Activated CD8-positive, alpha-beta memory T cell treated with anti-CD3 and anti-CD28 coated beads for 1 hour (primary cell): ENCODE data around the gene GRIK4.

Experiments
- DNase-seq, 2 donors: peaks; one replicate each; pipeline ENCODE4 v3.0.0-alpha.2; 2020; ENCODE audit warnings: low read depth in 1 of 2; ENCODE audit errors: extremely low read depth in 1 of 2

The GRIK4 gene

DNA sequence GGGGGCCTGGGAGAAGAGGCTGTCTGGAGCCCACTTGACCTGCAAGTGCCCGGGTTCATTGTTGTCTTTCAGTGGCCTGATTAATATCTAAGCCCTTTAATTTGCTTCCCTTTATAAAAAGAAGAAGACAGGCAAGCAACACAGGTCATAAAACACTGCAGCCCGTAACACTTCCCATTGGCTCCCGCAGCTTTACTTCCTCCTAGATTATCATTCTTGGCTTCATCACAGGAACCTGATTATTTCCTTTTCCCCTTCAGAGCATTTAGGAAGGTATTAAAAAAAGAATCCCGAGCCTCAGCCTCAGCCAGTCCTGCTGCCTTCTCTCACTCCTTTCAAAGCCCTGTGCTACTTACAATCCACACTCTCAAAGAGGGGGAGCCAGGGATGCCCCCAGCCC lies 183.2 kb downstream of the GRIK4 start:
- no peak for DNase-seq

DNA sequence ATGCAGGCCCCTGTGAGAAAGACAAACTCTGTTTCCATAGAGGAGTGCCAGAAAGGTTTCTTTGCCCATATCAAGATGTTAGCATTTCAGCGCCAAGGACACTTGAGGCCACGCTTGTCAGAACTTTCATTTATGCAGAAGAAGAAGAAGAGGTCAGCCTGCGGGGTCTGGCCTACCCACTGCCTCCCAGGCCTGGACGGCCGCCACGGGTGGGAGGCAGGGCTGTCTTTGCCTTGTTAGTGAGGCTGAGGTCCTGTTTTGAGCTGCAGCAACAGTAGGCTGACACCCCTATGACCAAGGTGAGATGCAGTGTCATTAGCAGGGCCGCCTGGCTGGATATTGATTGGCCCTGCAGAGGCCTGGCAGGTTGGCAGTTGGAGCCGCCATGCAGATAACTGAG lies 183.9 kb downstream of the GRIK4 start:
- no peak for DNase-seq

DNA sequence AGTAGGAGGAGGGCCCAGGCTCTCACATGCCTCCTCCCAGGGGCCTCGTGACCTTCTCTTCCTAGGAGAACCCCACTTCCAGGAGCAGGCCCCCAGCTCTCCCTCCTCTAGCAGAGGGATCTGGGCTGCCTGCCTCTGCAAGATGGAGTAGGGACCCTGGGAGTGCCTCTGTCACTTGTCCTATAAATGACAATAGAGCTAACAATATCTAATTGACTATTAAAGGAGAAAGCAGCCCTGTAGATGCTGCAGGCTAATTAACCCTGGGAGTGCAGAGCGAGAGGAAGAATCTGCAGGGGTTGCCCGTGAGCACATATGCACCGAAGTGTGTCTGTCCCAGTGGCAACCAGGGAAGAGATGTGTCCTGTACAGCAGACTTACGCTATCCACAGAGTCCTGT lies 184.4 kb downstream of the GRIK4 start:
- no peak for DNase-seq

DNA sequence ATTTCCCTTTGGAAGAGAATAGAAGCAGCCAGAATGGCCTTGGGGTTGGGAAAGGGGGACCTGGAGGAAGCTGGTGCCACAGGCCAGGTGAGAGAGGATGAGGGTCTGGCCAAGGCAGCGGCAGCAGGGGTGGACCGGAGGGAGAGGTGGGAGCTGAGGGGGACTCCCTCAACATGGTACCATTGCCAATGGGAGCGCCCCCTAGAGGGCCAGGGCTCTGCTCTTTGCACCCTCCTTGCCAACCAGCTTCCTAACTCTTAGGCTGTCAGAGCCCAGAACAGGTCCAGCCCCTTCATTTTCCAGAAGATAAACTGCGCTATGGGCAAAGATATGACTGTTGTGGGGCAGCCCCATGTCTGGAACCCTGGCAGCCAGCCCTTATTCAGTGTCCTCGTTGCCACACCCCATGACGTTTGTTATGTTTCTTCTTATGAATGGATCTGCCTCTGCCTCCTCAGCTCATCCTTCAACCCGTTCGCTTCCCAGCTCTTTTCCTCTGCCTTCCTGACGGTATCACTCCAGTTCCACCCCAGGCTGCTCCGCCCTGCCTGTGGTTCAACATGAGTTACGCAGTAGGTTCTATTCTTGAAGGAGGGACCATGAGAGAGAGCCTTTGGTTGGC lies 185.2 kb downstream of the GRIK4 start:
- no peak for DNase-seq

DNA sequence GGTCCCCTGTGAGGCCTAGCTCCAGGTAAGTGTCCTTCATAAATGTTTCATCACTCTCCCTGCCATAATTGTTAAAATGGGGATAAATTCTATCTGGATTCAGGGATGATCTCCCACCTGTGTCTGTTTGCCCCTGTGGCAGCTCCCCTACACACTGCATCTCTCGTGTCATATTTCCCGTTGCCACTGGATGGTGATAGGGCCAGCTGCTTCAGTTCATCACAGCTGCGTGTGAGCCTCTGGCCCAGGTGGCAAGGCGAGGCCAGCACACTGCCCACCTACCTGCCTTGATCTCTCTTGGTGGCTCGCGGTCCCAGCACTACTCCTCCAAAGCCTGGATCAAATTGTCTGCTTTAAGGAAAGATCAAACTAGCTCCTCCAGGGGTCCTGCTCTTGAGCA lies 187.4 kb downstream of the GRIK4 start:
- DNase-seq, result no peak

DNA sequence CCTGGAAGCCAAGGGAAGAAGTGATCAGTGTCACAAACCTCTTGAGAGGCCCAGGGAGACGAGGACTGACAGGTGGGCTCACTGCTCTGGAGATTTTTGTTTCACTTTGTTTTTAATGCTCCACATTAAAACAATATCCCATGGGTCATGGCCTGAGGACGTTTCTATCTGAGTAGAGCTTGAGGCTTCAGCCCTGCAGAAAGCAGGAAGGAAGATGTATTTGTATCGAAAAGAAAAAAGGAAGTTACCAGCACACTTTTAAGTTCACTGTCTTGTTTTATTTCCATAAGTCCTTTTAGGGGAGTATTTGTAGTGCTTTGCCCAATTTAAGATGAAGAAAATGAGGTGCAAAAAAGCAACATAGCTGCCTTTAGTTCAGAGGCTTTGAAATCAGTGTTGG lies 191.1 kb downstream of the GRIK4 start:
- DNase-seq, result no peak

DNA sequence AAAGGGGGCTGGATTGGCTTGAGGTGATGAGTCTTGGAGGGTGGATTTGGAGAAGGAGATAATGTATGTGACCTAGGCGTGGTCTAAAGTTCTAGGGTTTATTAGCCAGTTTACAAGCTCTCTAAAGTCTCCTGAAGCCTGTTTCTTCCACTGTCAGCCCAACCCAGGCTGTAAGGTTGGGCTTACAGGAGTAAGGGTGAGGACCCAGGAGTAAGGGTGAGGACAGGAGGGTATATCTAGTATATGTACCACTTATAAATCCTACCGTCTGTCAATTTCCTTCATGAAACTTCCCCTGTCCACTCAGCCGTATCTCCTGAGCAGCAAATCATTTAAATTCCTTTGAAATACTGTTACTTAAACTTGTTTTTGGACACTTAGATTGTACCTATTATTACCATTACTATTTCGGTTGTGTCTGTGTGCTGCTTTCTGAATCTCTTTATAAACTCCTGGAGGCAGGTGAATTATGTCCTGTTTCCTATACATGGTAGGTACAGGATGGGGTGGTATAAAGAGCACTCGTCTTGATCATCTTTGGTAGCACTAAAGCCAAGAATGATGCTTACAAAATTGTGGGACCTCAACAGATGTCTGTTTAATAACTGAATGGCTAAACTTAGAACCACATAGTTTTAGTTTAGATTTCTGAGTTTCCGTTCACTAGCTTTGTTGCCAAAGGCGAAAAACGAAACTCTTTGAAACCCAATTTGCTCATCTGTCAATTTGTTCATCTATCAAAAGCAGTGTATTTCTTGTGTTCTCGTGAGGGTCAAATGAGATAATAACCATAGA lies 192.0 kb downstream of the GRIK4 start:
- no peak for DNase-seq

DNA sequence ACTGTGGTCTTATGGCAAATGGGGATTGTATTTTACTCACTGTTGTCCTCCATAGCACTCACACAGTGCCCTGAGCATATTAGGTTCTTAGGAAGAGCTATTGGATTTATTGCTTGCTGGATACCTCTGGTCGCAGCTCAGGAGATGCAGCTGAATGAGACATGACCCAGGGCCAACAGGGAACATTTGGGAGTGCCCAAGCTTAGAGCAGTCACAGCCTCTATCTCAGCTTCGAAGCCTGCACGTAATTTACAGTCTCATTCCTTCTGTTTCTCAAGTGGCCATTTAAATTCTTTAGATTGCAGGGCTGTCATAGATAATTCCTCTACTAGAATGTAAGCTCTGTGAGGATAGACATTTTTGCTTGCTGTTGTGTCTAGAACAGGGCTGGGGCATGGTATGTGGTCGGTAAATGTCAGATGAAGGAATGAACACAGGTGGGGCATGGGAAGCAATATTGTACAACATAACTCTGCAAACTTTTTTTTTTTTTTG lies 192.8 kb downstream of the GRIK4 start:
- DNase-seq, result no peak

DNA sequence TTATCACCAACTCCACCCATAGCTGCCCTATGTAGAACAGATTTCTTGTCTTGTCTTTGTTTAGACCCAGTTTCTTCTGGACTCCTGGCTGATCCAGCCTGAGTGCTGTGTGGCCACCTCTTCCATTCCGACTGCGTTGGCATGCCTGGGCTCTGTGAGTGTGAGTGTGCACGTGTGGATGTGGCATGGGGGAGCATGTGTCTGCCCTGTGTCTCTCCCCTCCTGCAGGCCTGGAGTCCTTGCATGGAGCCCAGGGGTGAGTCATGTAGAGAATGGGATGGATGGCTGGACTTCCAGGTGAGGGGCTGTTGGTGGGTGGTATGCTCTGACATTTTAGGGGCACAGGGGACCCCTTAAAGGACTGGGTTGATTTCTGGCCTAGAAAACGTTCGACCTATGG lies 194.7 kb downstream of the GRIK4 start:
- no peak for DNase-seq

DNA sequence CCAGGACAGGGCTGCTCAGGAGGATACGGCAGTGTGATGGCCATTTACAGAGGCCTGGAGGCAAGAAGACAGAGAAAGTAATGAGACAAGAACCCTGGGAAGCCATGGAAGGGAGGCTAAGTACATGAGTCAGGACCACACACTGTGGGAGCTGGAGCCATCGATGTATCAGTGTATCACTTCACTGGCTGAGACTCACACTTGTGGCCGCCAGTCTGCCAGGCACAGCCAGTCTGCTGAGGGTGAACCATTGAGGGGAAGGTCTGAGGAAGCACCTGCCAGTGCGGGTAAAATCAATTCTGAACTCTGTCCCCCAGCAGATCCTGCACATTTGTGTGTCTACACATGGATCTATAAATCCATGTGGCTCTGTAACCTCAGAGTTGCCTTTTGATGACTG lies 195.6 kb downstream of the GRIK4 start:
- no peak for DNase-seq

DNA sequence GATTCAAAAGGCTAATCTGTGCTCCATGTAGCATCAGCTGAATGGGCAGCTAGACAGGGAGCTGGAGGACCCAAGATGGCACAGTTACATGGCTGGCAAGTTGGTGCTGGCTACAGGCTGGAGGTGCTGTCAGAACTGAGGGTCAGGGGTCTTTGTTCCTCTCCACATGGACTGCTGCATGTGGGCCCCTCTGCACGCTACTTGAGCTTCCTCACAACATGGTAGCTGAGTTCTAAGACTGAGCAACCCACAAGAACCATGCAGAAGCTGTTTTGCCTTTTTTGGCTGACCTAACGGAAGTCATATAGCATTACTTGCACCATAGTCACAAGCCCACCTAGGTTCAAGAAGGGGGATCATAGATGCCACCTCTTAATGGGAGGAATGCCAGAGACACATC lies 196.1 kb downstream of the GRIK4 start:
- no peak for DNase-seq

DNA sequence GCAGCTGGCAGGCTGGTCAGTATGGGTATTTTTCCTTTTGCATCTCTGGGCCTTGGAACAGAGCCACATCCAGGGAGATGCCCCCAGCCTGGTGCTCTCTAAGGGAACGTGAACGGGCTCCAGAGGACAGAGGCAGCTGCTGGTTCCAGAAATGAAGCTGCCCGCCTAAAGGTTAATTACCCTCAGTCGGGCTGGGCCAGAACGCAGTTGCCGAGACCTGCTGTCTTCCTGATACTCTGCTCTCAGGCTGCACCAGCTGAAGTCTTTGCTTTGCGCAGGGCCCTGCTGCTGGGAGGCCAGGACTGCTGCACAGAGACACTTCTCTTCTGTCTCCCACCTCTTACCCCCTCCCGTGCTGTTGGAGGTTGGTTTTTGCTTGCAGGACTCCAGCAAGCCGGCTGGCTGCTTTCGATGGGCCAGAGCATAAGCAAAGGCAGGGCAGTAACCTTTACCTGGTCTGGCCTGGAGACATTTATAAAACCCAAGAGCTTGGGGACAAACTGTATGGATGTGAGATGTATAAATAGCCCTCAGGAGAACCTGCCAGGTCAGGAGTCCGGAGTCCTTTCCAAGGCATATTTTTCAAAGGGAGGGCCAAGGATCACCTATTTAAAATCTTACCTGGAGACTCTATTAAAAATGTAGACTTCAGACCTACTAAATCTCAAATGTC lies 197.1 kb downstream of the GRIK4 start:
- DNase-seq, result no peak

DNA sequence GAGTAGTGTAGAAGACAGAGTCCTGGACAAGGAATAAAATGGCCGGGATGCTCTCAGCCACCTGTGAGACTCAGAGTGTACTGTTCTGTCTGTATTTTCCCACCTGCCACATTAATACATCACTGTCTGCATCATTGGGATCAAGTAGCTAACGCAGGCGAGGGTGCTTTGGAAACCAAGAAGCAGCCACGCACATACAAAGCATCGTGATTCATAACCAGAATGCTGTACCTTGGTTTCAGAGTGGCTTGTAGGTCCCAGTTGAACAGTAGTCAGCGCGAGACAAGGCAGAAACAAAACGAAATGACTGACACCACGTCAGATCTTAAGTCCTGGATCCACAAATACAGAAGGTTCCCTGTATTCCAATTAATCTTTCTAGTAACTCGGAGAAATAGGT lies 198.3 kb downstream of the GRIK4 start:
- no peak for DNase-seq

DNA sequence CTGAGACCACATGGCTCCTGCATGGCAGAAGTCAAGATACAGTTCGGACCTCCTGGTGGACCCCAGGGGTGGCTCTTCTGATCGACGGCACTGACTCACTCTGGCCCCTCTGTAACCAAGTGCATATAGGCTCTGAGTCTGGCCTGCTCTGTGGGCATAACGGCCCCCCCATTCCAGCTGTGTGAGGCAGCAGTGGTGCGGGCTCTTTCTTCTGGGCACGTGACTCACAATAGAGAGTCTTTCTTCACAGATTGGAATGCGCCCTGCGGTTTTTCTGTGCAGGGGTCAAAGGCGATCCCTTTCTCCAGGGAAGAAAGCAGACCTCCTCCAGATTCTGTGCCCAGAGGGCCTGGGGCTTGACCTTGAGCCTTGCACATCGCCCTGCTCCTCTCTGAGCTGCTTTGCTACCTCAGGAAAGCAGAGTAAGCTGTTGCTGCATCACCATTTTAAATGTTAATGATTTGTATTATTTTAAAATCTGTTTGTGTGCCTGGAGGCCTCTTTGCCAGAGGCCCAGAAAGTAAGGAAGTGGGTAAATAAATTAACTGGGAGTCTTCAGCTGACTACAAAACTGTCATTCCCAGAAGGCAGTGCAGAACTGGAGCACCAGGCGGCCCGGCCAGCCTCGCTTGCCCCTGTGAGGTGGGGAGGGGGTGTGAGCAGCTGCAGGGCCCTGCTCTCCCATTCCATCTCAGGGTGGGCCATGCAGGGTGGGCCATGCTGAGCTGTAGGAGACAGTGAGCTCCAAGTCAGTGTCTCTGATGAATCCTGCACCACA lies 199.0 kb downstream of the GRIK4 start:
- no peak for DNase-seq

DNA sequence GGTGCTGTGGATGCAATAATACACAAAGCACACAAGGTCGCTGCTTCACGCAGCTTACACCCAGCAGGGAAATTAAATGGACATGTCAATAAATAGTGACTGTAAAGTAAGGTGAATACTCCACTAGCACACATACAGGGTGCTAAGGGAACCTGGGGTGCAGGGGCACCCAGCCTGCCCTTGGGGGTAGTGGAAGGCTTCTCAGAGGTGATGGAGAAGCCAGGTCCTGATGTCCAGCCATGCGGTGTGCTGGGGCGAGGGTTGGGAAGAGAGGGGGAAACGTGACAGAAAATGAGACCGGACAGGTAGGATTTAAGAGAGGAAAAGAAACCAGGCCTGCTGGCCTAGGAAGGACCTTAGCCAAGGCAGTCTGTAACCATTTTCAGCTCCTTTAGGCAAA lies 200.5 kb downstream of the GRIK4 start:
- DNase-seq, result no peak

DNA sequence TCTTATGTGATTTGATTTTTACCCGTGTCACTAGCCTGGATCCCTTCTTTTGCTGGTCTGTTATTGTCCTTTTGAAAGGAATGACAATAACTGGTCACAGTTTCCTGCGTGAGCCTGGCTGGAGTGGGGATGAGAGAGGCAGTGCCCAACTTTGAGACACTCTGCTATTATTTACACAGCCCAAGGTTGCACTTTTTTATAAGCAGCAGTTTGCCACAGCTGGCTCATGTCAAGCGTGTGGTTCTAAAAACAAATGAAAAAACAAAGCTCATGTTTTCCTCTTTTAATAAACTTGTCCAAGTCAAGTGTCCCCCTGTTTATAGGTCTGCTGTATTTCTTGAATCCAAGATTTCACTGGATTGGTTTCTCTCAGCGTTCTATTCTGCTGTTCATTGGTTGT lies 201.3 kb downstream of the GRIK4 start:
- no peak for DNase-seq

DNA sequence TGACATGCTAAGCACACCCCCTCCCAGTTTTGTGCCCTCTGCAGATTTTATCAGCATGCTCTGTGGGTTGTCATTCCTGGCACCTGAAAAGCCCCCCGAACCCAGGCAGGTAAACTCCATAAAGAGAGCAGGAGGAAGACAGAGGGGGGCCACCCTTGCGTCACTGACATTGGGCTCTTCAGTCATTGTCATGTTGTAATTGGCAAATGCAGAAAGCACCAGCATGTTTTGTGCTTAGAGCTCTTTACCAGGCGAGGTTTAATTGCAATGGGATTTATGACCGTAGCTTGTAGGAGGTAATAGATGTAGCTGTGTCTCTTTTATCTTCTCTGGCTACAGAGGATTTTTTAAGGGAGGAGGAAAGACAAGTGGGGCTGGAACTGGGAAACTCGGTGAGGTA lies 201.7 kb downstream of the GRIK4 start:
- no peak for DNase-seq

DNA sequence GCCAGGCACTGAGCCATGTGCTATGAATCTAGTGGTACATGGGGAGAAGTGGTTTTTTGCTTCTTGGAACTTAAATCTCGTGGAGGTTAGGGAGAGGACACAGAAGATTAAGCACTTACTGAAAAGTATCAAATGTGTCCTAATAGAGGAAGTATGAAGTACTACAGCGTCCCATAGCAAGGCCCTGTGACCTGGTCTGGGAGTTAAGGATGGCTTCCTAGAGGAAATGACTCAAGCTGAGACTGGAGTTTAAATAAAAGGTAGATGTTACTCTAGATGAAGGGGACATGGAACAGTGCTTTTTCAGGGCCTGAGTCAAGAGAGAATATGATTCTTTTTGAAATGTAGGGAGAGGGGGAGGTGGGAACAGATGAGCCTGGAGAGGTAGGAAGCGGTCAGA lies 202.9 kb downstream of the GRIK4 start:
- DNase-seq, result no peak

DNA sequence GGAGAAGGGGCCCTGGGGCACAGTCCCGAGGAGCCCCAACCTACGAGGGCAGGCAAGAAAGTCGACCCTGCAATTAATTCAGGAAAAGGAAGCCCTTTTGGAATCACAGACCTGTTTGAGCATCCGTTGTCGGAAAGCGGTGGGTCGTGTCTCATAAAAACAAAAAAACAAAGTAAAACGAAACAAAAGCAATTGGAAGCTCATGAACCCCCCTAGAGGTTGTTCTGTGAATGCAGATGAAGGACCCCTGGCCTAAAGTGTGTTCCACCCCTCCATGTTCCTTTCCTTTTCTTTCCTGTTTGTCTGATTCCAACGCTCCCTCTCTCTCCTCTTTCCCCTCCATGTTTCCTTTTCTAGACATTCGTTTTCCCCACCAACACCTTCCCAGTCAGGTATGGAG lies 203.7 kb downstream of the GRIK4 start:
- no peak for DNase-seq

DNA sequence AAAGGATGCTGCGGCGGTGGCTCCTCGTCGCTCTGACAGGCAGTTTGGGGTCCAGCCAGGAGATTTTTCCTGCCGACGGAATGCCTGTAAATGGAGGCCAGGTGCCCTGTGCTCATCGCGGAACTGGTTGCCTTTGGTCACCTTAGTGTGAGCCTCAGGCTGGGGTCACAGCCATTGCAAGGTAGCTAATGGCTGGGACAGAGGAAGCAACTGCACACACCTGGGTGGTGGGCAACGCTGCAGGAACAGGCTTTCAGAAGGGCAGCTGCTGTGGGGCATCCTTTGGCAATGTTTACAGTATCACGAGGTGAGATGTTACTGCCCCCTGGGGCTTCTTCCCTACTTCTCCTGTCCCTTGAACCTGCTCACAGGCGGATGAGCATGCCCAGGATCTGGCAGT lies 205.5 kb downstream of the GRIK4 start:
- DNase-seq, result no peak

DNA sequence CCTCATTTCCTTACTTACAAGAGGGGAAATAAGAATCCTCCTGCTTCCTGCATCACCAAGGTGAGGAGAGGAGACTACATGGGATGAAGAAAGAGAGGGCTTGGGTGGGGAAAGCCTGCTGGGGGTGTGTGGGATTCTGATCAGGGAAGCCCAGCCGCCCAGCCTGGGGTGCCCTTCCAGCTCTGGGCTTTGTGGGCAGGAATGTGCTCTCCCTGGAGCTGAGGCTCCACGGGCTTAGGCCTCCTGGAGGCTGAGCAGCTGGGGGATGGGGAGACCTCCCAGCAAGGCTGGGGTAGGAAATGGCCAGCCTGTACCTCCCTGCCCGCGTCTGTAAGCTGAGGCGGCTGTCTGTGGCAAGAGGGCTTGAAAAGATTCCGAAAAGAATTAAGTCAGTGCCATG lies 206.1 kb downstream of the GRIK4 start:
- no peak for DNase-seq
